Measurements from ENCODE around the gene FER.
A peak's percentile ranks its signal among the peaks of the same experiment; 100 is the strongest.
"Not testable (repeated sequence)": the region's sequence is repeated elsewhere in the genome, so short reads cannot be mapped to it uniquely, and the experiment has no call there.

Gene FER

DNA sequence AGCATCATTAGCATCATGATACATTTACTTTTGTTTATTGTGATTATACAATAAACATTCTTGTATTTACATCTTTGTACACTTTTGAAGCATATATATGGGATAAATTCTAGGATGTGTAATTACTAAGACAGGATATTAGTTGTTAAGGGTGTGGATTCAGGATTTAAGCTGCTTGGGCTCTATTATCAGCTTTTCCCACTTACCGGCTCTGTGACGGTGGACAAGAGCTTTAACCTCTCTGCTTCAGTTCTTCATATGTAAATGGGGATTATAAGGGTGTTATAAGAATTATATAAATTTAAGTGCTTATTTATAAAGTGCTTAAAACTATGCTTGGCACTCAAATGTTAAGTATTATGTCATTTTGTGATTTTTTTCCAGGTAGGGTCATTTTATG lies 131.1 kb downstream of the FER start:
- TF ChIP-seq JUND (IDR thresholded peaks at IDR 0.05; ENCODE audit: low read depth) = no peak
- in situ Hi-C loops (cut with HindIII; ENCODE audit: low pct_unique_long_range_greater_than_20kb, low sequenced_read_pairs) = no loop called here
- no peak for DNase-seq (ENCODE audit: low read depth in 1 of 2, low spot score in 1 of 2)

DNA sequence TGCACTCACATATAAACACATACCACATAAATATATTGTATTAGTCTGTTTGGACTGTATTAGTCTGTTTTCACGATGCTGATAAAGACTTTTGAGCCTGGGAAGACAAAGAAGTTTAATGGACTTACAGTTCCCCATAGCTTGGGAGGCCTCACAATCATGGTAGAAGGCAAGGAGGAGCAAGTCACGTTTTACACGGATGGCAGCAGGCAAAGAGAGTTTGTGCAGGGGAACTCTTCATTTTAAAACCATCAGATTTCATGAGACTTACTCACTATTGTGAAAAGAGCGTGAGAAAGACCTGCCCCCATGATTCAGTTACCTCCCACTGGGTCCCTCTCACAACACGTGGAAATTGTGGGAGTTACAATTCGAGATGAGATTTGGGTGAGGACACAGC lies 133.4 kb downstream of the FER start:
- in situ Hi-C loops (cut with HindIII; ENCODE audit: low pct_unique_long_range_greater_than_20kb, low sequenced_read_pairs) = no loop called here
- DNase-seq (ENCODE audit: low read depth in 1 of 2, low spot score in 1 of 2) = no peak
- TF ChIP-seq JUND (IDR thresholded peaks at IDR 0.05; ENCODE audit: low read depth) = no peak

DNA sequence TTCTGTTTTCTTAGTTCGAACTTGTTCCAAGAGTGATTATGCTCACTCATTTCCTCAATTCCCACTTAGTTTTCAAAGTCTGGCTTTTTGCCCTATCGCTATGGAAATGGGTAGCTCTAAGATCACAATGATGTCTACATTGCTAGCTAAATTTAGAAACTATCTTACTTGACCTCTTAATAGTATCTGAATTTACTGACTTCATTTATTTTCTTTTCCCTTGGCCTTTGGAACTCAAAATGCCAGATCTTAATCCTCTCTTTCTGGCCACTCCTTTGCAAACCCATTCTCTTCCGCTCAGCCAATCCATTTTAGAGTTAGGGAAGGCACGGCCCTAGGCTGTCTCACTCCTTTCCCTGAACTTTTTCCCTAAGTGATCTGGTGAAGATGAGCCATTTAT lies 137.0 kb downstream of the FER start:
- DNase-seq (ENCODE audit: low read depth in 1 of 2, low spot score in 1 of 2) = no peak
- in situ Hi-C loops (cut with HindIII; ENCODE audit: low pct_unique_long_range_greater_than_20kb, low sequenced_read_pairs) = no loop called here

DNA sequence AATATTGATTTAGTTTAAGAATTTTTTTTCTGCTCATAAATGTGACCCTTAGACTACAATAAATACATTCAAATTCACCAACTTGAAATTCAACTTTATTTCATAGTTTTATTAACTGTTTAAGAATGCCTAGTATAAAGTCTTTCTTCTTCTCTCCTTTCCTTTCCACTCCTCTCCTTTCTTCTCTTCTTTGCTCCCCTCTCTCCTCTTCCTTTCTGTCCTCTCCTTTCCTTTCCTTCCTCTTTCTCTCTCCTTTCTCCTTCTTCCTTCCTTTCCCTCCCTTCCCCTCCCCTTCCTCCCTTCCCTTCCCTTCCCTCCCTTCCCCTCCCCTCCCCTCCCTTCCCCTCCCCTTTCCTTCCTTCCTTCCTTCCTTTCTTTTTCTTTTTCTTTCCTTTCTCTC lies 150.6 kb downstream of the FER start:
- in situ Hi-C loops (cut with HindIII; ENCODE audit: low pct_unique_long_range_greater_than_20kb, low sequenced_read_pairs) = no loop called here
- TF ChIP-seq JUND (IDR thresholded peaks at IDR 0.05; ENCODE audit: low read depth) = no peak
- DNase-seq (ENCODE audit: low read depth in 1 of 2, low spot score in 1 of 2) = no peak

More for the DNA sequence above, 137.0 kb downstream of the FER start:
- TF ChIP-seq JUND (IDR thresholded peaks at IDR 0.05; ENCODE audit: low read depth) = no peak

DNA sequence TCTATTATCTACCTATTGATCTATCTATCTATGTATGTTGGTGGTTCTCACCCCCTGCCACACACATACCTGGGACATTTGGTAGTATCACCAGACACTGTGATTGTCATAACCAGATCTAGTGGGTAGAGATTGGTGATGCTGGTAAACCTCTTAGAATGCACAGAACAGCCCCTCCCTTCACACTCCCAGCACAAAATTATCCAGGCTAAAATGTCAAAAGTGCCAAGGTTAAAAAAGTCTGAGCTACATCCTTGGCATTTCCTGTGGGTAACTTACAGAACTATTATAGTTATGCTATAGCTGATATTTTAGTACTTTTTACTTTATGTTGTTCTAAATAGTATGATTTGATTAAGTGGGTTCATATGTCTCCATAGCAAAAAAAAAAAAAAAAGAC lies 151.0 kb downstream of the FER start:
- TF ChIP-seq JUND (IDR thresholded peaks at IDR 0.05; ENCODE audit: low read depth) = no peak
- DNase-seq (ENCODE audit: low read depth in 1 of 2, low spot score in 1 of 2) = no peak
- in situ Hi-C loops (cut with HindIII; ENCODE audit: low pct_unique_long_range_greater_than_20kb, low sequenced_read_pairs) = no loop called here

DNA sequence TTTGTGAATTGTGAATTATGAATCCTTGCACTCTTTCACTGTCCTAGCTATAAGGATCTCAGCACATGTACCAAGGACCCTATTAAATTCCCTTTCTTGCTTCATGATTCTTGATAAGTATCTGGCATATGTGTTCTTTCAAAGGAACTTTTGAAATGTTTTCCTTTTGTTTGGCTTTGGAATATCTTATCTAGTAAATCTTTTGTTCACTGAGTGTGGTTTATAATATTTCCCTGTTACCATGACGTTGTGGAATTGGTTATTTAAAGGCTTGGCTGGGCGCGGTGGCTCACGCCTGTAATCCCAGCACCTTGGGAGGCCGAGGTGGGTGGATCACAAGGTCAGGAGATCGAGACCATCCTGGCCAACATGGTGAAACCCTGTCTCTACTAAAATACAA lies 151.5 kb downstream of the FER start:
- in situ Hi-C loops (cut with HindIII; ENCODE audit: low pct_unique_long_range_greater_than_20kb, low sequenced_read_pairs); DNase-seq (ENCODE audit: low read depth in 1 of 2, low spot score in 1 of 2): not testable (repeated sequence)

DNA sequence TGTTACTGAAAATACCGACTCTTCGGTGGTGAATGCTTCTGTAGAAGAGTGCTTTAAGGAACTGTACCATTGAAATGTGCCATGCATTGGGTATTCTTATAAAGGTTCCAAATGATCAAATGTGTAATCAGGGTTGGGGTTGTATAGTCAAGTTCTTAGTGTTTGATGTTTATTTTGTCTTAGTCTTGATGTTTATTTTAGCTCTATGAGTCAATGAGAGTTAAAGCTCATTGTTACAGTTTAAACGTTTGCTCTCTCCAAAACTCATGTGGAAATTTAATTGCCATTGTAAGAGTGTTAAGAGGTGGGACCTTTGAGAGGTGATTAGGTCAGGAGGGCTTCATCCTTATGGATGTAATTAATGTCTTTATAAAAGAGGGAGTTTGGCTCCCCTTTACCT lies 153.0 kb downstream of the FER start:
- no peak for DNase-seq (ENCODE audit: low read depth in 1 of 2, low spot score in 1 of 2)
- in situ Hi-C loops (cut with HindIII; ENCODE audit: low pct_unique_long_range_greater_than_20kb, low sequenced_read_pairs) = no loop called here
- no peak for TF ChIP-seq JUND (IDR thresholded peaks at IDR 0.05; ENCODE audit: low read depth)

DNA sequence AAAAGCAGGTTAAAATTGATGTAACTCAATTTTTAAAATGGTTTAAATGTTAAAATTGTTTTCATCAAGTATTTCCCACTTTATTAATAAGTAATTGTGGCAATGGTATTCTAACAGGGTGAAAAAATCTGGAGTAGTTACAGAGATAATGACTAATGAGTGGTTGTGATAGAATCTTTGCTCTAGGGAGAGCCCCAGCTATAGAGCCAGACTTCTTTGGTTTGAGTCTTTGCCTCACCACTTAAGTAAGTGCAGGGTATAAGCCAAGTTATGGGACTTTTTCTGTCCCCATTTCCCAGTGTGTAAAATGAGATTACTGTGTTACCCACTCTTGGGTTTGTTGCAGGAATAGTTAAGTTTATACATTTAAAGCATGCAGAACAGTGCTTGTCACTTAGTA lies 158.1 kb downstream of the FER start:
- TF ChIP-seq JUND (IDR thresholded peaks at IDR 0.05; ENCODE audit: low read depth) = no peak
- no peak for DNase-seq (ENCODE audit: low read depth in 1 of 2, low spot score in 1 of 2)
- in situ Hi-C loops (cut with HindIII; ENCODE audit: low pct_unique_long_range_greater_than_20kb, low sequenced_read_pairs) = no loop called here

DNA sequence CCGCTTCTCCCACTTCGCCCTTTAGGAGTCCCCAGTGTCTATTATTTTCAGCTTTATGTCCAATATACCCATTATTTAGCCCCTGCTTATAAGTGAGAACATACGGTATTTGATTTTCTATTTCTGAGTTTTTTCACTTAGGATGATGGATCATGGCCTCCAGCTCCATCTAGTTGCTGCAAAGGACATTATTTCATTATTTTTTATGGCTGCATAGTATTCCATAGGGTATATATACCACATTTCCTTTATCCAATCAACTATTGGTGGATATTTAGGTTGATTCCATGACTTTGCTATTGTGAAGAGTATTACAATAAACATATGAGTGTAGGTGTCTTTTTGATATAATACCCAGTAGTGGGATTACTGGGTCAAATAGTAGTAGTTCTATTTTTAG lies 162.9 kb downstream of the FER start:
- in situ Hi-C loops (cut with HindIII; ENCODE audit: low pct_unique_long_range_greater_than_20kb, low sequenced_read_pairs) = no loop called here
- TF ChIP-seq JUND (IDR thresholded peaks at IDR 0.05; ENCODE audit: low read depth) = no peak
- no peak for DNase-seq (ENCODE audit: low read depth in 1 of 2, low spot score in 1 of 2)

DNA sequence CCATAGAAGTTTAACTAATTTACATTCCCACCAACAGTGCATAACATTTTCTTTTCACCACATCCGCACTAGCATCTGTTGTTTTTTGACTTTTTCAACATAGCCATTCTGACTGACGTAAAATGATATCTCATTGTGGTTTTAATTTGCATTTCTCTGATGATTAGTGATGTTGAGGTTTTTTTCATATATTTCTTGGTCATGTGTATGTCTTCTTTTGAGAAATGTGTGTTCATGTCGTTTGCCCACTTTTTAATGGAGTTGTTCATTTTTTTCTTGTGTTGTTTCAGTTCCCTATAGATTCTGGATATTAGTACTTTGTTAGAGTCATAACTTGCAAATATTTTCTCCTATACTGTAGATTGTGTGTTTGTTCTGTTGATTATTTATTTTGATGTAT lies 163.4 kb downstream of the FER start:
- in situ Hi-C loops (cut with HindIII; ENCODE audit: low pct_unique_long_range_greater_than_20kb, low sequenced_read_pairs) = no loop called here
- no peak for TF ChIP-seq JUND (IDR thresholded peaks at IDR 0.05; ENCODE audit: low read depth)
- no peak for DNase-seq (ENCODE audit: low read depth in 1 of 2, low spot score in 1 of 2)

DNA sequence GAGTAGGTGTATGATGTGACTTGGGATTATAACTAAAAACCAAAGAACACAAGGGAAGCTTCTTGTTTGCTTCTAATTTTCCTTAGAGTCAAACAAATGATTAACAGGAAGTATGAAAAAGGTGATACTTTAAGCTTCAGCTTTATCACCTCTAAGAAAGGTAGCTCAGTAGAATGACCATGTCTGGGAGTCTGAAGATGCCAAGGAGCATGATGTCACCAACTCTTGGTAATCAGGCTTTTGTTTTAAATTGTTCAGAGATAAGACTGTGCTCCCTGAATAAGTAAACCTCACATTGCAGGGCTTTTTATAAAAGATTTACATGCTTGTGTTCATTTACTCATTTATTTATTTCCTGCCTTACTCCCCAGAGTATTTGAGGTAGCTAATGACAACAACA lies 169.9 kb downstream of the FER start:
- in situ Hi-C loops (cut with HindIII; ENCODE audit: low pct_unique_long_range_greater_than_20kb, low sequenced_read_pairs) = no loop called here
- DNase-seq (ENCODE audit: low read depth in 1 of 2, low spot score in 1 of 2) = no peak
- TF ChIP-seq JUND (IDR thresholded peaks at IDR 0.05; ENCODE audit: low read depth) = no peak

DNA sequence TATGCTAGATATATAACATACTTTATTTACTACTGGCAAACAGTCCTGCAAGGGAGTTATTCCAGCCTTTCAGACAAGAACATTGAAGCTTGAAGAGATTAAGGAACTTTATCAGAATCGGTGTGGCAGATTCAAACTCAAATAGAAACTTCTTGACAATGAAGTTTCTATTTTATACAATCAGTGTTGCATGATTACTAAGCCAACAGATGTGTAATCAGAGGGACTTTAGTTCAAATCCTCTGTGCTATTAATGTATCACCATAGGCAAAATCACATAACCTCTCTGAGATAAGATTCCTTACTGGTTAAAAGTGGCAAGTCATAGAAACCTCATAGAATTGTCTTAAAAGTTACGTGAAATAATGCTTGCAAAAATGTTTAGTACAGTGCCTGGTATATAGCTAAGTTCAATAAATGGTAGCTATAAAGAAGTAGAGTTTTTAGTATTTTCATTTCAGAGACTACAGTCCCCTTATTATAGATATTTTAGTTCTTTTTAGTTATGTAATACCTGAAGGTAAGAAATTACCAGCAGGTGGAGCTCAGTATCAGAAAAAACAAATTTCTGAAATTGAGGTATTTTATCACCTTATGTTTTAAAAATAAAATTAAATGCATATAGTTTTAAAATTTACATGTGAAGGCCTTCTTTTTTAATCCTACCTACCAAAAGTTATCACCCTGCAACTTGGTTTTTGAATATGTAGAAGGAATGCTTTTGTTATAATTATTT lies 172.1 kb downstream of the FER start:
- in situ Hi-C loops (cut with HindIII; ENCODE audit: low pct_unique_long_range_greater_than_20kb, low sequenced_read_pairs) = no loop called here
- TF ChIP-seq JUND (IDR thresholded peaks at IDR 0.05; ENCODE audit: low read depth) = no peak
- DNase-seq (ENCODE audit: low read depth in 1 of 2, low spot score in 1 of 2) = peak in 1 of 2 experiments; percentile 3

DNA sequence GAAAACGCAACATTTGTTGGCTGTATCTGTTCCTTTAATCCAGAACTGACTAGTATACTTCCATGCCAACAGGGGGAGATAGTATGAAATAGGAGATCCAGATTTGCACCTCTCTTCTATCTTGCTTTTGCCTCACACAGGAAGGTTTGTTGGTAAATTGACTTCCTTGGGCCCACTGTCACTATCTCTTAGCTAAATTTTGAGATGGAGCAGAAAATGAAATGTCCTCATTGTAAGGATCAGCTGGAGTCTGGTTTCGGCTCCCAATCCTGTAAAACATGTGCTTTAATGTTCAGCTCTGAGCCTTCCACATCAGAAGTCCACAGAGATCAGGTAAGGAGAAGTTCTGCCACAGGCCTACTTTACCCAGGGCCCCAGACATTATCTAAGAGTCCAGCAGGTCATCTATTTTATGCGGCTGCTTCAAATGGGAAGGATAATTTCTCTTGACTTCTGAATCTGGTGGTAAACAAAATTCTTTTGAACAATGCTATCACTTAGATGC lies 176.8 kb downstream of the FER start:
- peak in 1 of 2 experiments; percentile 5 for DNase-seq (ENCODE audit: low read depth in 1 of 2, low spot score in 1 of 2)
- in situ Hi-C loops (cut with HindIII; ENCODE audit: low pct_unique_long_range_greater_than_20kb, low sequenced_read_pairs) = no loop called here
- TF ChIP-seq JUND (IDR thresholded peaks at IDR 0.05; ENCODE audit: low read depth) = no peak

DNA sequence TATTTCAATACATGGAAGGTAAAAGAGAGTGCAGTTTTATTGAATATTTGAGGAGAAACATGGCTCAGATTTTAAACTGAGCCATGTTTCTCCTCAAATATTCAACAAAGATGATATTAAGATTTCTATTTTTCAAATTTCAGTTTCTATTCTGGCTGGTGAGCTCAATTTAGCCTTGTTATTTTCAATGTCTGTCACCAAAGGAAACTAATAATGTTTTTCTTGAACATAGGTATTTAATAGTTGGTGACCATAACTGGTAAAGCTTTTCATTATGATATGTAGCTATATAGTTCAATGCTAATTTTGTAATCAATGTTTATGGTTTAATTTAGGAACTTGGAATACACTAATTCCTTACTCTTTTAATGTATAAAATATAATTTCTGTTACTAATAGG lies 177.4 kb downstream of the FER start:
- DNase-seq (ENCODE audit: low read depth in 1 of 2, low spot score in 1 of 2) = no peak
- TF ChIP-seq JUND (IDR thresholded peaks at IDR 0.05; ENCODE audit: low read depth) = no peak
- in situ Hi-C loops (cut with HindIII; ENCODE audit: low pct_unique_long_range_greater_than_20kb, low sequenced_read_pairs) = no loop called here
